GM12891 (cell line): Measurements from ENCODE around the gene ATG7.

ENCODE experiments used
- DNase-seq: peaks from one replicate; pipeline ENCODE4 v3.0.0; 2011; ENCODE audit warnings: low spot score; ENCODE audit not compliant: insufficient read length
- FAIRE-seq: peaks from 2 replicates; lab custom pipeline; 2011; peaks lifted over from hg19 to GRCh38; lab: Jason Lieb, UNC
- PAX5 ChIP-seq: IDR thresholded peaks from 2 replicates; pipeline ENCODE4 v1.6.1; 2011; ENCODE audit warnings: low read length, moderate library complexity, mild to moderate bottlenecking; ENCODE audit not compliant: insufficient read depth, severe bottlenecking
- POLR2A ChIP-seq: IDR thresholded peaks from 2 replicates; pipeline ENCODE4 v1.6.1; 2011; ENCODE audit warnings: low read depth, low read length, control low read depth
- POLR2AphosphoS5 ChIP-seq: IDR thresholded peaks from 2 replicates; pipeline ENCODE4 v1.6.1; 2011; ENCODE audit warnings: low read depth, low read length, control low read depth
- POU2F2 ChIP-seq: IDR thresholded peaks from 2 replicates; pipeline ENCODE4 v1.6.1; 2011; ENCODE audit warnings: low read depth, mild to moderate bottlenecking, control low read depth, low read length, moderate library complexity
- SPI1 ChIP-seq: IDR thresholded peaks from 2 replicates; pipeline ENCODE4 v1.6.1; 2011; ENCODE audit warnings: low read depth, low read length, control low read depth
- TAF1 ChIP-seq: IDR thresholded peaks from 2 replicates; pipeline ENCODE4 v1.6.1; 2011; ENCODE audit warnings: low read depth, low read length, control low read depth

Gene ATG7

DNA sequence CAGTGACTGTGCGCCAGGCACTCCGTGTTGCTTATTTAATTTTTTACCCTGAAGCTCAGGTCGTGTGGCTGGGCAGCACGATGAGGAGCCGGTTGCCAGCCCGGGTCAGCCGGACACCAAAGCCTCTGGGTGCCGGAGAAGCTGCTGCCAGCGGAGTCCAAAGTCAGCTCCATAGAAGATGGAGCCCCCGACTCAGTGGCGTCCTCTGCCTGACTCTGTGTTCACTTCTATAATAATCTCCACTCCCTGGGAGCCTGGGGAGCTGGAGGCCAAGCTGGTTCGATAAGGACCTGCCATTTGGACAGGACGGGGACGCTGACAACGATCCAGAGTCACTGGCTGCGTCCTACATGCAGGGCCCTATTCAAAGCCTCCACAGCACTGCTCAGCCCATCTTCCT lies 292.9 kb downstream of the ATG7 start:
- TF ChIP-seq POLR2A, result no peak
- no peak for TF ChIP-seq SPI1
- no peak for TF ChIP-seq PAX5
- no peak for TF ChIP-seq POU2F2
- no peak for TF ChIP-seq POLR2AphosphoS5
- no peak for TF ChIP-seq TAF1
- no peak for DNase-seq
- no peak for FAIRE-seq

DNA sequence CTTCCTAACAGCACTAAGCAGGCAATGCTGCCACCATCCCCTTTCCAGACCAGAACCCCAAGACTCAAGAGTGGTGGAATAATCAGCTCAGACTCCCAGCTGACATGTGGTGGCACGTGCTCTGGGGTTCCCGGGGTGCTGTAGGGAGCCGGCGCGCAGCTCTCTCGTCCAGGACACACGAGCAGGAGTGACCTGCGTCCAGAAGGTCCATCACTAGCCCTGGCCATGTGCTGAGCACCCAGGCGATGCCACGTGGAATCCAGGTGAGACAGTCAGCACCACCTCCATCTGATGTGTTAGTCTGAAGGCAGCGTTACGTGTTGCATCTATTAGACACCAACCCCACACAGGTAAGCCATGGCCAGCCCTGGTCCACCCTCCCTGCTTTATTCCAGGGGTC lies 293.3 kb downstream of the ATG7 start:
- no peak for FAIRE-seq
- DNase-seq, result no peak
- TF ChIP-seq POU2F2 (no peak), POLR2AphosphoS5 (no peak), TAF1 (no peak), PAX5 (no peak), SPI1 (no peak), POLR2A (no peak)

- no peak for FAIRE-seq
- TF ChIP-seq POU2F2, result no peak
- TF ChIP-seq POLR2A, result no peak
- TF ChIP-seq POLR2AphosphoS5, result no peak
- no peak for TF ChIP-seq PAX5
- no peak for TF ChIP-seq TAF1
- no peak for TF ChIP-seq SPI1
- DNase-seq, result no peak
These were observed 293.7 kb downstream of the ATG7 start for GRCh38 chr3:11565932-11566331.

GRCh38 chr3:11566478-11566877 lies 294.3 kb downstream of the ATG7 start:
- FAIRE-seq, result no peak

GRCh38 chr3:11566916-11567315 lies 294.7 kb downstream of the ATG7 start:
- DNase-seq, result no peak
- TF ChIP-seq POU2F2 (no peak), TAF1 (no peak), SPI1 (no peak), POLR2AphosphoS5 (no peak), PAX5 (no peak), POLR2A (no peak)
- FAIRE-seq, result no peak

More at GRCh38 chr3:11566478-11566877, 294.3 kb downstream of the ATG7 start:
- no peak for TF ChIP-seq PAX5
- no peak for TF ChIP-seq TAF1
- no peak for TF ChIP-seq POLR2AphosphoS5
- no peak for DNase-seq

DNA sequence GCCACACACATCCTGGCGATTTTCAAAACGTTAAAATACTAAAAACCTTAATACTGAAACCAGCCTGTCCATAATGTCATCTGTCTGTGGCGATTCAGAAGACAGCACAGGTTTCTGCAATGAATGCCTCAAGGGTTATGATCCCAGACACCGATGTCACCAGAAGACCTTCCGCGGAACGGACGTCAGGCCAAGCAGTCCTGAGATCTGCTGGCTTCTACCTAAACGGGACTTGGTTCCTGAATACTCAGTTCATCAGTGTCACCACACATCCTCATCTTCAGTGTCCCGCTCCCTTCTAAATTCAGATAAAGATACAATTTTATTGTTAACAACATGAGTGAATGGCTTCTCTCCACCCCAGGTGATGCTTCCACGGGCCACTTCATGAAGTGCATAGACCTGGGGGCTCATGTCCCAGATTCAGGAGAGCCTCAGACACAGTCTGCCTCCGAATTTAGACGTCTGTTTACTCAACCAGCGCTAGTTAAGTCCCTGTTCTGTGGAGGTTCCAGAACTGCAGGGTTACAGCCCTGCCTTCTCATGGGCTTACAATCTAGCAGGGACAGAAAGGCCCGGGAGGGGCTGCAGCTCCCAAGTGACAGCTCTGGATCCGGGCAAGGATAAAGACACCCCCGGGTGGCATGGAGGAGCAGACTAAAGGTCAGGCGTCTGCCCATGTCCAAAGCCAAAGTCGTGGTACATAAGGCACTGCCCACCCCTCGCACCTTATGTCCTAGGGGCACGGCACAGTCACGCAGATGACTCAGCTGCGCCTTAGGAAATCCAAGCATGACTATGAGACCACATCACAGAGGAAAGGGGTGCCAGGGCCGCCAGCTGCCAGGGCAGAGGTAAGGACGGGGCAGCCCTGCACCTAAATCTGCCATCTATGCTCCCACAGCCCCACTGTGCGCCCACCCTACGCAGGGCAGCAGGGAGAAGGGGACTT lies 295.6 kb downstream of the ATG7 start:
- FAIRE-seq, result no peak
- TF ChIP-seq TAF1, result no peak
- no peak for TF ChIP-seq POU2F2
- TF ChIP-seq SPI1, result no peak
- no peak for TF ChIP-seq PAX5
- no peak for TF ChIP-seq POLR2A
- no peak for DNase-seq

DNA sequence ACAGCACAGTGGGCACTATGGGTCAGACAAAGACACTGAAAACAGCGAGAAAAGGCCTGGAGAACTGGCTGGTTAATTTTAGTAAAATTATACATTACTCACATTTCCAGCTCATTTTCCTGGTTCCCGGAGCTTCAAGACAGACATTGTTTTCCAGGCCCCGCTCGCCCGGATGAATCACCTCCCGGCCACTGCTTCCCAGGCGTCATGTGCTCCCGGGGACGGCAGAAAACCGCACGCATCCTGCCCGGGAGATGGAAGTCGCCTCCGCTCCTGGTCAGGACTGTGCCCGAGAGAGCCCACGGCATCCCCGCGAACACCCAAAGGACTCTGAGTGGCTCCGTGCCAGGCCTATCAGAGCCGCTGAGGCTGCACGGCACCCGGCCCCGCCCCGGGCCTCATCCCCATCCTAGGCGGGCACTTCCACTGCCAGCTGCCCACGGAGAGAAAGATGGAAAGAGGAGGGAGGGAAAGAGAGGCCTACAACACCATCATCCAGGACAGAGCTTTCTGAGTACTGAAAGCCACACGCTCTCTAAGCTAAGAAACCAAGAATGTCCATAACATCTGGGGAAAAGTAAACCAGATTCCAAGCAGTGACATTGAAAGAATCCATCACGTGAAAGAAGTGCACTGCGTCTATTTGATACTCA lies 296.4 kb downstream of the ATG7 start:
- DNase-seq (no peak), FAIRE-seq (no peak)
- TF ChIP-seq TAF1, result no peak
- TF ChIP-seq POLR2AphosphoS5, result no peak
- TF ChIP-seq PAX5, result no peak
- no peak for TF ChIP-seq POLR2A
- no peak for TF ChIP-seq SPI1
- TF ChIP-seq POU2F2, result no peak

- no peak for TF ChIP-seq SPI1
- DNase-seq (no peak), FAIRE-seq (no peak)
These were observed 297.1 kb downstream of the ATG7 start for GRCh38 chr3:11569156-11569741.

DNA sequence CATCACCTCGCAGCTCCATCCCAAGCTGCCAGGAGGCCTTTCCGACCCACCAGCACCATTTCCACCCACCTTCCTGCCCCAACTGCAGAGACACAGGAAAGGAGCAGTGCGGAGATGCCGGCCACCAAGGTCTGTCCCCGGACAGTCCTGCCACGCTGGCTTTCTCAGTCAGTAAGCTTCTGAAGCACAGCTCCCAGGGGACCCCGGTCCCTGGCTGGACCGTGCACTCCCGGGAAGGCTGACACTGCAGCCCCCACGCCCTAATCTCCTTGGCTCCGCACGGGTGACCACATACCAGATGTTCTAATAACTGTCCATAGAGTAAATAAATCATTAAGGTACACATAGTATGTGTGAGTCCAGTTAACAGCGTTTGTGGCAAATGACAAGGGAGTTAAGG lies 298.1 kb downstream of the ATG7 start:
- TF ChIP-seq POLR2A, result no peak
- TF ChIP-seq PAX5, result no peak
- no peak for TF ChIP-seq SPI1
- no peak for TF ChIP-seq TAF1
- no peak for TF ChIP-seq POLR2AphosphoS5
- no peak for TF ChIP-seq POU2F2
- DNase-seq (no peak), FAIRE-seq (no peak)
